CD4-positive, alpha-beta T cell treated with Interleukin-6 for 4 hours (primary cell): ENCODE results near the gene REXO1.
"Not testable (repeated sequence)": the region's sequence is repeated elsewhere in the genome, so short reads cannot be mapped to it uniquely, and the experiment has no call there.

ENCODE experiments used
- DNase-seq: peaks from one replicate; pipeline ENCODE4 v3.0.0-alpha.2; 2020; ENCODE audit warnings: mixed read lengths

The REXO1 gene

GRCh38 chr19:1811472-1811894, 36.8 kb downstream of the REXO1 start:
- peak; percentile 73 for DNase-seq

DNA sequence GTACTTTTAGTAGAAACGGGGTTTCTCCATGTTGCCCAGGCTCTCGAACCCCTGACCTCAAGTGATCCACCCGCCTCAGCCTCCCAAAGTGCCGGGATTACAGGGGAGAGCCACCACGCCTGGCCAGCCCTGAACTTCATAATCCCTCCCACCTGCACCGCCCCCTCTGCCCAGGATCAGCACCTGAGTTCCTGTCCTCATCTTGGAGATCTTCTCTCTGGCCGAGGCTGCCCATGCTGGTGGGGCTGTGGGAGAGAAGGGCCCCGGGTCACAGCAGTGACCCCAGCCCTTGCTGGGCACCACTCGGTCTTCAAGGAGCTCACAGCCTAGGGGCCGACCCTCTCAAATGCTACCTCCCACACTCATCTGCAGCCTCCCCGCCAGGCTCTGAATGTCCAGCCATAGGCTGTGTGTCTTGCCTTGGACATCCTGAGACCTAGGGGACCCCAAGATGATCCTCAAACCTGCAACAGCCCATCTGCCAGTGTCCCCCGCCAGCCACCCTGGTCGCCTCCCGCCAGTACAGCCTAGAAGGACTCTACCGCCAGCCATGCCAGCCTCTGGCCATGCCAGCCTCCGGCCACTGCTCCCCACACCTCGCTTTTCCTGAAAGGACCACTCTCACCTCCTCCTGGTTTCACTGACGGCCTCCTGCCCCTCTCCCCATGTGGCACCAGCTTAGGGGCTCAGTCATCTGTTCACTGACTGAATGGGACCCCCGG, 37.7 kb downstream of the REXO1 start:
- DNase-seq, result no peak

- no peak for DNase-seq
These were observed 38.6 kb downstream of the REXO1 start for GRCh38 chr19:1809678-1810077.

DNA sequence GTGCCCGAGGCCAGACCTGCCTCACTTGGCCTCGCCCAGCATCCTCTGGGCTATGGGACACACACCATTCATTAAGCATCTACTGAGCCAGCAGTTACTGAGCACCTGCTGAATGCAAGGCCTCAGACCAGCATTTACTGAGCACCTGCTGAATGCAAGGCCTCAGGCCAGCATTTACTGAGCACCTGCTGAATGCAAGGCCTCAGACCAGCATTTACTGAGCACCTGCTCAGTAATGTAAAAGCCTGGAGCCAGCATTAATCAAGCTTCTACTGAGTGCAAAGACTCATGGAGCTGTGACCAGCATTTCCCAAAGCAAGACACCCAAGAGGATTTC, 39.9 kb downstream of the REXO1 start:
- DNase-seq, result no peak

- no peak for DNase-seq
These were observed 40.4 kb downstream of the REXO1 start for GRCh38 chr19:1807695-1808394.

- no peak for DNase-seq
These were observed 41.1 kb downstream of the REXO1 start for GRCh38 chr19:1807030-1807694.

GRCh38 chr19:1806184-1807029, 41.9 kb downstream of the REXO1 start:
- DNase-seq, result no peak

DNA sequence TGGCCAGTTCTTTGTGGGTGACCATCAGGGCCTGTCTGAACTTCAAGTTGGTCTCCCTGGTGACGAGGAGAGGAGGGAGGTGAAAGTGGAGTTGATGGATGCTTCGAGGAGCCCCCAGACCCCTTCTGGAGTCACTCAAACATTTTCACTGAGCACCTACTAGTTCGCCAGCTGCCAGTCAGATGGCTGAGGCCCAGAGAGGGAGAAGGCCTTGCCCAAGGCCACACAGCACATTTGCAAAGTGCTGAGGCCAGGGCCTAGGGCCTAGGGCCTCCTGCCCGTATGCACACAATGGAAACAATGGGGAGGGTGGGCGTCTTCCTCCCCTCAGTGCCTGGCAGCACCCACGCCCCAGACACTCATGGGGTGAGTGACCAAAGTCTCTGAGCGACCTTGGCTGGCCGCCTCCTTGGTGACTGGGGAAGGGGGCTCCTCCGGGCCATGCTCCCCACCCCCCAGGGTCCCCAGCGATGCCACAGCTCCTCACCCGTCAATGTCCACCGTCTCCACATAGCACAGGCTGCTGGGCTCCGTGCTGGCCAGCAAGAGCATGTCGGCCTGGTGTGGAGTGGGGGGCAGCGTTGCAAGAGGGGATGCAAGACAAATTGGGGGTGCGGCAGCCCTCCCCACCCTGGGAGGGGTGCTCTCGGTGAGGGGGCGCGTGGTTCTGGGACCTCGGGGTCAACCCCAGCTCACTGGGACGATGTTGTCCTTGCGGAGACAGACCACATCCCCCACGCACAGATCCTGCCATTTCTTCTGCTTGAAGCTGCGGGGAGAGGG, 42.7 kb downstream of the REXO1 start:
- DNase-seq, result no peak

GRCh38 chr19:1804858-1805257, 43.4 kb downstream of the REXO1 start:
- DNase-seq, result no peak

DNA sequence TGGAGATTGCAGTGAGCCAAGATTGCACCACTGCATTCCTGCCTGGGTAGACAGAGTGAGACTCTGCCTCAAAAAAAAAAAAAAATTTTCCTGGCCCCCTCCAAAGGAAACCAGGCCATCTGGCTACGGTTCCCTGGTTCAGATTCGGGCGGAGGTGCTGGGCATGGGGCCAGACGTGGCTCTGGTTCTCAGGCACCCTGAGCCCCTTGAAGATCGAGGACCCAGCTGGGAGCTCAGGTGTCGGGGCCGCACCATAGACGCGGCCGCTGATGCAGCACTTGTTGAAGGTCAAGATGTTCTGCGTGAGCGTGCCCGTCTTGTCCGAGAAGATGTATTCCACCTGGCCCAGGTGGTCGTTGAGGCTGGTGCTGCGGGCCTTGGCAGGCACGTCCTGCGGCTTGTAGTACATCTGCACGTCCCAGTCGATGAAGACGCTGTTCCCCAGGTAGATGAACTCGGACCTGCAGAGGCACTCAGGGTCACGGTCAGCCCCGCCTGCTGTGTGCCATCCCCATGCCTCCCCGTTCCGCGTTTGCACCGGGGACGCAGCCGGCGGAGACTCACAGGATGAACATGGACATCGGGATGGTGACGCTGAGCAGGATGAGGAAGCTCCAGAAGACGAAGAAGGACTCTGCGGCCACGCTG, 48.5 kb downstream of the REXO1 start:
- DNase-seq, result no peak

- DNase-seq, result not testable (repeated sequence)
These were observed 51.0 kb downstream of the REXO1 start for GRCh38 chr19:1797313-1797712.

GRCh38 chr19:1796395-1797142, 51.7 kb downstream of the REXO1 start:
- no peak for DNase-seq

GRCh38 chr19:1794424-1795172, 53.7 kb downstream of the REXO1 start:
- DNase-seq, result no peak

DNA sequence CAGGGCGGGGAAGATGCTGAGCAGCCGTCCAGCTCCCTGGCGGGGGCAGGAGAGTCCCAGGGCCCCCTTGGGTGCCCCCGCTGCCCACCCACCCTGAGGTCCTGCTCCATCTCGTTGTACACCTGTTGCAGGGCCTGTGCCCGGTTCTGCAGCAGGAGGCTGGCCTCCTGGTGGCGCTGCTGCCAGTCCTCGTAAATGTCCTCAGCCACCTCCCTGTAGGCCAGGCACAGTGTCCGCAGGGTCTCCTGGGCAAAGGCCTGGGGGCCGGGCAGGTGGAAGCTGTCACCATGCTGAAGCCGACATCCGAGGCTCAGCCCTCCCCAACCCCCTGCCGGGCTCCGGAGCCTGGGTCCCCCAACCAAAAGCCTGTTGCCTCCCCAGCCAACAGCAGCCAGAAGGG, 56.4 kb downstream of the REXO1 start:
- no peak for DNase-seq

DNA sequence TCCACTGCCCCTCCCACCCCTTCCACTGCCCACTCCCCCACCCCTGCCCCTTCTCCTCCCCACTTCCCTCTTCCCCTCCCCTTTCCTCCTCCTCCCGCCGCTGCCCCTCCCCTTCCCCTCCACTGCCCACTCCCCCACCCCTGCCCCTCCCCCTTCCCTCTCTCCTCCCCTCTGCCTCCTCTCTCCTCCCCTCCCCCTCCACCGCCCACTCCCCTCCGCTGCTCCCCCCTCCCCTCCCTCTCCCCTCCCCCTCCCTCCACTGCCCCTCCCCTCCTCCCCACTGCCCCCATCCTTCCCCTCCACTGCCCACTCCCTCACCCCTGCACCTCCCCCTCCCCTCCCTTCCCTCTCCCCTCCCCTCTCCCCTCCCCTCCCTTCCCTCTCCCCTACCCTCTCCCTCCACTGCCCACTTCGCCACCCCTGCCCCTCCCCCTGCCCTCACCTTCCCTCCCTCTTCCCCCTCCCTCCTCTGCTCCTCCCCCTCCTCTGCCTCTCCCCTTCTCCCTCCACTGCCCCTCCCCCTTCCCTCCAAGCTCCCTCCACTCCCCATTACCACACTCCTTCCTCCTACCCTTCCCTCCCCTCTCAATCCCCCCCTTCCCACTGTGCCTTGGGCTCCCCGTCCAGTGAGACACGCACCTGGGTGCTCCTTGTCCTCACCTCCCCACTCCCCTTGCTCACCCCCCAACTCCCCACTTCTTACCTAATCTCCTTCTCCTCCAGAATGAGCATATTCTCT, 58.1 kb downstream of the REXO1 start:
- no peak for DNase-seq

DNA sequence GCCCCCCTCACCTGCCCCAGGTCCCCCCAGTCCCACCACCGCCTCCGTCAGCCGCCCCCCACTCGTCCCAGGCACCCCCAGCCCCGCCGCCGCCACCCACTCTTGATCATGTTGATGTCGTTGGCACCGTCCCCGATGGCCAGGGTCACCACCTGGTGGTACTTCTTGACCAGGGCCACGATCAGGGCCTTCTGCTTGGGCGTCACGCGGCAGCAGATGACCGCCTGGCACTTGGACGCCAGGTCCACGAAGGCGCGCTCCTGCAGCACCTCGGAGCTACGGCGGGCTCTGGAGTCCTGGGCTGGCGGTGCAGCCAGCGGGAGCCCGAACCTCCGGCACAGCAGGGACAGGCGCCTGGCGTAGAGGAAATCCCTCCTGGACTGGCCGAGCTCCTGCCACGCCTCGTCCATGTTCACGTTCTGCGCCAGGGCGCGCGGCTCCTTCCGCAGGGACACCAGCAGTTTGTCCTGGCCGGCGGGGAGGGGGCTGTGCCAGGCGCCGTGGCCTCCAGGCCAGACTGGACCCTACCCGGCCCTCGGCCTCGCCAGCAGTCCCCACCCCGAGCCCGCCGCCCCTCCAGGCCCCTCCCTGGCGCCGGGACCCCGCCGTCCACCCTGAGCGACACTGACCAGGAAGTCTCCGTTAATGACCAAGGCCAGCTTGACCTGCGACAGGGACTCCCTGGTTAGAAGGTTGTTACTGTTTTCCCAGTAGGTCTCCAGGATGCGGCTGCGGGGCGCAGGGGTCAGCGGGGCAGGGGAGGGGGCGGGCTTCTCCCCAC, 58.8 kb downstream of the REXO1 start:
- DNase-seq, result no peak

DNA sequence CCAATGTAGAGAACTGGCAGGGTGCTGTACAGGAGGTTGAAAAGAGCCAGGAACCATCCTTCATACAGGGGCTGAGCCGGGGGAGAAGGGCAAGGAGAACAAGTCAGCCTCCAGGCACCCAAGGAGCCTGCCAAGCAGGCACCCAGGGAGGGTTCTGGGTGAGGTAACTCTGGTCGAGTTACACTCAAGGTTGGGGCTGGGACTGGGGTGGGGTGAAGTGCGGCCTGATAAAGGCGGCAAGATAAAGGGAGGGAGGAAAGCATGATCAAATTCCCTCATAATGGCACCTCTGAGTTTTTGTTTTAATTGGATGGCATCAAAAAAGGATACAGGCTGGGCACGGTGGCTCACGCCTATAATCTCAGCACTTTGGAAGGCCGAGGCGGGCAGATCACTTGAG, 61.2 kb downstream of the REXO1 start:
- DNase-seq, result no peak

DNA sequence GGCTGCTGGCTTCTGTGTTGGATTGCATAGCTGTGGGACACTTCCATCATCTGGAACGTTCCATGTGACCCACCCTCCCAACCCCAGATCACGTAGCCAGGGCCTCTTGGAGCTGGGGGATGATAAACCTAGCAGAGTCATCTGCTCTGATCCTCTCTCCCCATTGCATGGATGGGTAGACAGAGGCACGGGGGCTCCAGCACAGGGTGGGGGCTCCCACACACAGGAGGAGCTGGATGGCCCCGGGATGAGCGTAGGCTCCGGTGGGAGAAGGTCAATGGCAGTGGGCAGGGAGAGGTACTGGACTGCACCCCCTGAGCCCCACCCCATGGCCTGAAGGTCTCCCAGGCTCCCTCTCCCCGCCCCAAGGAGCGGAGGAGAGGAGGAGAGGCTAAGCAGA, 61.6 kb downstream of the REXO1 start:
- no peak for DNase-seq

- DNase-seq, result no peak
These were observed 63.0 kb downstream of the REXO1 start for GRCh38 chr19:1785310-1785709.
